Left renal cortex interstitium (tissue), 4 donors: ENCODE results near the gene FOXE3. TPM values are rescaled to one million over a fixed set of nuclear protein-coding genes. Genes with fewer than 3 reads are reported as not detected.

Experiments used
- DNase-seq, 4 donors: peaks; one replicate each; pipeline ENCODE4 v3.0.0-alpha.2; 2013; ENCODE audit warnings: low read depth in 4 of 4, low spot score in 2 of 4, missing footprints in 1 of 4
- polyA plus RNA-seq, 4 donors: library from polyadenylated mRNA; unstranded; fragments of 120-200 nt; gene quantifications; one replicate each; pipeline ENCODE4 v1.2.1, GENCODE V29; 2013; ENCODE audit not compliant: insufficient read length in 4 of 4

The FOXE3 gene
- polyA plus RNA-seq, 4 donors = 0.07 to 0.45 (median 0.21) TPM

DNA sequence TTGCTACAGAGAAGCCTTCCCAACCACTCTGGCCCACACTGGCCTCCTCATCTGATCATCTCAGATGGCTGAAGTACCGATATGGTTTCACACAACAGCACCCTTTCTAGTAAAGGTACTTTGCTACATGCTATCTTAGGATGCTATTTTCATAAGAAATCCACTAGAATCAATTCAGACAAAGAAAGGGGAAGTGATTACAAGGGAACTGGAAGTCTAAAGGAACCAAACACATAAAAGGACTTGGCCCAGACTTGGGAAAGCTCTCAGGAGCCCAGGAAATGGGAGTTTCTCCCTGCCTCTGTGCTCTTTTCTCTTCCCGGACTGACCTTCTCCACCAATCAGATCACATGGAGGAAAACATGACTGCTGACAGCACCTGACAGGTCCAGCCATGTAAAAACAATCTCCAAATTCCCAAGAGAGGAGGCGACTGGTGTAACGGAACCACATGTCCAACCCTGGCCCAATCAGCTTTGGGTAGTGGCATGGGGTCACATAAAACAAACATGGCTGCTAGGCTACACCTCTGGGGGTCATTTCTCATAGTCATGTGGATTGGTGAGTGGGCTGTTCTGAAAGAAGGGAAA is 12.7 kb upstream of the FOXE3 start:
- no peak for DNase-seq

DNA sequence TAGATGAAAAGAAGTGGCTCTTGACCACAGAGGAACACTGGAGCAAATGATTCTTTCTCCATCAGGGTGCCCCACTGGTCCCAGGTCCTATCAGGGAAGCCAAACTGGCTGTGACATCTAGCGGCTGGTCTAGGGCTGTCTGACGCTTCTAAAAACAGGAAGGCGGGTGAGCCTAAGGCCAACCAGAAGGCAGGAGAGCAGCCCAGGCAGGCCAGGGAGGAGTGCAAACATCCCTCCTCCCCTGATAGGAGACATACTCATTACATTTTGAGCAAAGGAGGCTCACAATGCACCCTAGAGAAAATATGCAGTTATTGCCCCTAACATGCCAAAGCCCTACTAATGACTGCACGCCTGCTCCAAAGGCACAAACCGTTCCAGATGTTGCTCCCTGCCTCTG is 10.4 kb upstream of the FOXE3 start:
- DNase-seq = no peak

- DNase-seq = no peak
Observed at GRCh38 chr1:47406966-47407365, 9.1 kb upstream of the FOXE3 start.

DNA sequence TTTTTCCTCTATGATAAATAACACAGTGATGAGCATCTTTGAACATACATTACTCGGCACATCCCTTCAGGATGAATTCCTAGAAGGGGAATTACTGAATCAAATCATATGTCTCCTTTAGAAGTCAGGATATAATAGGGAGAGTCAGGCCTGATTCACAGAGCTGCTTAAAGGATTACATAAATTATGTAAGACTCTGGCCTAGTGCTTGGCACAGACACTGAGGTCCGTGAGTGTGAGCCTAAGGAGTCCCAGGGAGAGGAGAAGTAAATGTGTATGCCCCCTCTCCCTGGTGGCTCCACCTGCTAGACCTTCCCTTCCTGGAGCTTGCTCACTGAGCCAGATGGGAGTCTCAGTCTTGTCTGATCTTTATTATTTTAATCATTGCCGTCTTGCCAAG is 8.6 kb upstream of the FOXE3 start:
- DNase-seq = no peak

DNA sequence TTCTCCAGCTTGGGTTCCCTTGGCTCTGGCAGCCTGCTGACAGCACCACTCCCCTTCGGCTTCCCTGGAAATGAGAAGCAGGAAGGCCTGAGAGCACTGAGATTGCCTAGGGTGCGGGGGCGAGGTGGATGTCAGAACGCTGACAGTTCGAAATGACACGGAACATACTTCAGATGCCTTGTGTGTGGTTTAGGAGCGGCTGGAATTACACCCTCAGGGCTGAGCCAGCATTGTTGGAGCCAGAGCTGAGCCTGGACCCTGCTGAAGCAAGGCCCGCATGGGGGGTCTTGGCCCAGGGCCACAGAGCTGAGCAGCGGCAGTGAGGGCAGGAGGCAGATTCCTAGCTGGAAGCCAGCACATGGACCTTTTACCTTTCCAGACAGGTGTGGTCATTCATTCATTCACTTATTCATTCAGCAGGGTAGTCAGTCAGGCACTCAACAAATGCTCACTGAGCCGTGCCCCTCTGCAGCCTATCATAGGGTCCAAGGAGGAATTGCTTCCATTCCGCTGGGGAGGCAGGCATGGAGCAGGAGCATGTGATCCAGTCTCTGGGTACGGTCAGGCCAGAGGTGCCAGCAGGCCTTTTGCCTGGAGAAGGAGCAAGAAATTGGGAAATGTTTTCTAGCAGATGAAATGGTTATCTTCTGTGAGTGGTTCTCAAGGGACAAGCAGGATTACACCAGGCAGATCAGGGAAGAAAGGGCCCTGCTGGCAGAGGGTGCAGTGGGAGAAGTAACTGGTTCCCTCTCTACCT is 6.6 kb upstream of the FOXE3 start:
- DNase-seq = peak in 1 of 4 donors; percentile 38

GRCh38 chr1:47410068-47410455 is 6.0 kb upstream of the FOXE3 start:
- no peak for DNase-seq

DNA sequence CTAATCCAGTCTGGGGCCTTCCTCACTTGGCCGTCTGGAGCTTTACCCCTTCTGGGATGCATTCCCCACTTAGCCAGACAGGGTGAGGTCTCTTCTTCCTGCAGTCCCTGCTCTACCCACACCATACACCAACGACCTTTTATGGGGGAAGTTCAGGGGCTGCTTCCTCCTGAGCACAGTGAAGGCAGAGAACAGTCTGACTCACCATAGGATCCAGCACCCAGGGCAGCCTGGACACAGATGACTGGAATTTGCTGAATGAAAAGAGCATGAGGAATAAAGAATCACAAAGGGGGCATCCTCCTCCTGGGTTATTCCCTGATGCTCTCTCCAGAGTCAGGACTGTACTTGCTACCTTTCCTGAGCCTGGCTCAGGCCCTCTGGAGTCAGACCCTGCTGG is 4.6 kb upstream of the FOXE3 start:
- no peak for DNase-seq

DNA sequence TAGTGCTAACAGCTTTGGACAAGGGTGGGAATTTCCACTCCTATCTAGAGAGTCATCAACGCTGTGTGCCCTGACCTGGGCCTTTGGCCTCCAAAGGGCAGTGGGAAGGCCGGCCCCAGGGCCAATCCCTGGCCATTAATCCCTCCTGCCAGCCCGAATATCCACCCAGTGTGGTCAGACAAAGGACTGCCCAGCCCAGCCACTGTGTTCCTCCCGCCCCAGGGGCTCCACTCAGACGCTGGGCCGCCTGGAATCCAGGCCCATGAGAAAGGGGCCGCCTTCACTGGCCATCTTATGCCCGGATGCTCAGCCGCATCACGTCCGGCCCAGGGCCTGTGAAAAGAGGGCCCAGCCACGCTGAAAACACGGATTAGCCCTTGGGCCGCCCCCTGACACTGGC is 3.6 kb upstream of the FOXE3 start:
- no peak for DNase-seq

DNA sequence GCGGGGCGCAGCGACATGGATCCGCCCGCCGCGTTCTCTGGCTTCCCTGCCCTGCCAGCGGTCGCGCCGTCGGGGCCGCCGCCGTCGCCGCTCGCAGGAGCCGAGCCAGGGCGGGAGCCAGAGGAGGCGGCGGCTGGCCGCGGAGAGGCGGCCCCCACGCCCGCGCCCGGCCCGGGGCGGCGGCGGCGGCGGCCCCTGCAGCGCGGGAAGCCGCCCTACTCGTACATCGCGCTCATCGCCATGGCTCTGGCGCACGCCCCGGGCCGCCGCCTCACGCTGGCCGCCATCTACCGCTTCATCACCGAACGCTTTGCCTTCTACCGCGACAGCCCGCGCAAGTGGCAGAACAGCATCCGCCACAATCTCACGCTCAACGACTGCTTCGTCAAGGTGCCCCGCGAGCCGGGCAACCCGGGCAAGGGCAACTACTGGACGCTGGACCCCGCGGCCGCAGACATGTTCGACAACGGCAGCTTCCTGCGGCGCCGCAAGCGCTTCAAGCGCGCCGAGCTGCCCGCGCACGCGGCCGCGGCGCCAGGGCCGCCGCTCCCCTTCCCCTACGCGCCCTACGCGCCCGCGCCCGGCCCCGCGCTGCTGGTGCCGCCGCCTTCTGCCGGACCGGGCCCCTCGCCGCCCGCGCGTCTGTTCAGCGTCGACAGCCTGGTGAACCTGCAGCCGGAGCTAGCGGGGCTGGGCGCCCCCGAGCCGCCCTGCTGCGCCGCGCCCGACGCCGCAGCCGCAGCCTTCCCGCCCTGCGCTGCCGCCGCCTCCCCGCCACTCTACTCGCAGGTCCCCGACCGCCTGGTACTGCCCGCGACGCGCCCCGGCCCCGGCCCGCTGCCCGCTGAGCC is 459 bp downstream of the FOXE3 start:
- no peak for DNase-seq

DNA sequence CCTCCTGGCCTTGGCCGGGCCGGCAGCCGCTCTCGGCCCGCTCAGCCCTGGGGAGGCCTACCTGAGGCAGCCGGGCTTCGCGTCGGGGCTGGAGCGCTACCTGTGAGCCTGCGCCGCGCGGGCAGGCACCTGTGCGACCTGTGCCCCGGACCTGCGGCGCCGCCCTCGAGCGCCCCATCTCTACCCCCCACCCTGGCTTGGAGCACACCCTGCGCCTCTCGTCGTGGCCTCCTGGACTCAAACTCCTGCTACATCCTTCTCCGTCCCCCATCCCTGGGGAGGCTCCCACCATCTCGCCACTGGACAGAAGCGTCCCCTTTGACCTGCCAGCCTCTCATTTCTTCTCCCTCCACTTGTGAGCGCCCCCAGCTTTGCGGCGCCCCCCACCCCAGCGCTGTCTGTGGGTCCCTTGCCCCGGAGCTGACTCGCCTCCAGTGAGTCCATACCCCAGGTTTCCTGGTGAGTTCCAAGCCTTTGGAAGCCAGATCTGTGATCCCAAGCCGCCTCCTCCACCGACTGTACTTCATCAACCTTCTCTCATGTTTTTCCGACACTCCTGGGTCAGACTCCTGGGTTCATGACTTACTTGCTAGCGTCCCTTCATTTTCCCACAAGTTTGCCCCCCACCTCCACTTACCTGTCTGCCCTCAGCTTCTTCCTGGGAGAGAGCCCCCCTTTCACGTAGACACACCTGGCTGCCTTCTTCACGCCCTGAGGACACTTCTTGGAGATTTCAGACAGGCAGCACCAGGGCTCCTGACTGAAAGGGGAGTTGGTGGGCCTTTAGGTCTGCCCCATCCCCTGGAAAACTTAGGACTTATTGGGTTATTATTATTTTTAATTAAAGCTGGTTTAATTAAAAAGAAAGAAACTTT is 1.3 kb downstream of the FOXE3 start:
- no peak for DNase-seq

DNA sequence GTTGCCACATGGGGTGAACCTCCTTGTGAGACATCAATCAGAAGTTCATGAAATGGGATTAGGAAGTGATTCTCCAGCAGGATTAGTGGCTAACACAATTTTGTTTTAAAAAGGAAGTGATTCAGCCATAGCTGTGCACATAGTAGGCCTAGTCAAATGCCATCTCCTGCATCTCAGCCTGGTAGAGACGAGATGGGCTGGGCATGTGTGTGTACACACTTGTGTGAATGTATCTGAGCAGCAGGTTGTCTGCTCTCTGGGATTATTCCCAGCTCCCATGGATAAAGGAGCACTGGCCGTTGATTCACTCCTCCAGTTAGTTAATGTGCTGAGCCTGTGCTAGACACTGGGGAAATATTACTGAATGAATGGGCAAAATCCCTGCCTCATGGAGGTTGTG is 2.0 kb downstream of the FOXE3 start:
- no peak for DNase-seq

DNA sequence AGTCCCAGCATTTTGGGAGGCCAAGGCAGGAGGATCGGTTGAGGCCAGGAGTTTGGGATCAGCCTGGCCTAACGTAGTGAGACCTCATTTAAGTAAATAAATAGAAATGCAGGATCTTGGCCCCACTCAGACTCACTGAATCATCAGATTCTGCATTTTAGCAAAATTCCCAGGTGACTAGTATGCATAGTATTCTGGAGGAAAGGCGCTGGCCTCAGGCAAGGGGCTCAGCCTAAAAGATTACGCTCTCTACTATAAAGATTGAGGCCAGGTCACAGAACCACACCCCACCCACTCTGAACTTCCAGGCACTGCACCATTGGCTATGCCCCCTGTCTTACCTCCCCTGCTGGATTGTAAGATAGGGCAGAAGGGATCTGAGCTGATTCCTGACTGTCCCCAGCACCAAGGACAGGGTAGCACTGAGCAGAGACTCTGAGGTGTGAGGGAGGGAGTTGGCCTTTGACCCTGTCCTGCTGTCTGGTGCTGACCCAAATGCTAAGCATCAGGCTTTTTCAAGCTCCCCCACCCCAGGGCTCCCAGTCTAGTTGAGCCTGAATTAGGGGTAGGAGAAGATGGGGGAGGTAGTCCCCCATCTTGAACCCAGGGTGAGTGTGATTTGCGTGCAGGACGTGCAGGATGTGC is 2.7 kb downstream of the FOXE3 start:
- no peak for DNase-seq

GRCh38 chr1:47420547-47420946 is 4.5 kb downstream of the FOXE3 start:
- DNase-seq = no peak

DNA sequence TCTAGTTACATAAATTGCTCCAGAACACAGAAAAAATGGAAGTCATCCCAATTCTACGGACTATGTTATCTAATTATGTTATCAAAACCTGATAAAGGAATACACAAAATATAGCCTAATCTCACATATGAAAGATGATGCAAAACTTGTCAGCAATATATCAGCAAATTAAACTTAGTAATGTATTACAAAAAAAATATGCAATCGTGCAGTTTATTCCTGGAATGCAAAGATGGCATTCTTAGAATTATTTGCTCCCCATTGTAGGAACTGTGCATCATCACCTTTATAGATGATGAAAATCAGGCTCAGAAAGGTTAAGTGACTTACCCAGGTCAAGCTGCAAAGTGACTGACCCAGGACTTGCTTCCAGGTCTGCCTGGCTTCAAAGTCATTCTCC is 7.8 kb downstream of the FOXE3 start:
- no peak for DNase-seq

DNA sequence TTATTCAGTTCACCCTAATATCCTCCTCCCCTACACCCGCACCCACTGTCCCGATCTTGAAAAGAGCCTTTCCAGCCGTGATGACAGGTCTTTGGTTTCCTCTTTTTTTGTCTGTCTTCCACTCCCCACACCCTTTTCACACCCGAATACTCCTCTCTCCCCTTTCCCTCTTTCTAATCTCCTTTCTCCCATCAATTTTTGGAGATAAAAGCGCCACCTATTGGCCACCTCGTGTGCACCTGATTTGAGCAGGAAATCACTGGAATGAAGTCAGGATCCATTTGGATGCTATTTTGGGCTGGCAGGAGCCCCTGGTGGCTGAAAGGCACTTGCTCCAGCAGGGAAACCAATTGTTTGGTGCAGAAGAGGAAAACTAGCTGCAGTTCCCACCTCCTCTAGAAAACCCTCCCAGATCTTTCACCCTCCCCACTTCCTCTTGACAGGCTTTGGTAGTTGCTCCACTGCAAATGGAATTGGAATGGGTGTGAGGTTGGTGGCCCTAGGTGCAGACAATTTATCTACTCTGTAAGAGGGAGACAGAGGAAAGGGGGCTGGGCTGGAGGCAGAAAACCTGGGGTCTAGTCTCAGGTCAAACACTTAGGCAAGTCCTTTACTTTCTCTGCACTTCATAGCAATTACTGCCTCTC is 8.4 kb downstream of the FOXE3 start:
- no peak for DNase-seq

DNA sequence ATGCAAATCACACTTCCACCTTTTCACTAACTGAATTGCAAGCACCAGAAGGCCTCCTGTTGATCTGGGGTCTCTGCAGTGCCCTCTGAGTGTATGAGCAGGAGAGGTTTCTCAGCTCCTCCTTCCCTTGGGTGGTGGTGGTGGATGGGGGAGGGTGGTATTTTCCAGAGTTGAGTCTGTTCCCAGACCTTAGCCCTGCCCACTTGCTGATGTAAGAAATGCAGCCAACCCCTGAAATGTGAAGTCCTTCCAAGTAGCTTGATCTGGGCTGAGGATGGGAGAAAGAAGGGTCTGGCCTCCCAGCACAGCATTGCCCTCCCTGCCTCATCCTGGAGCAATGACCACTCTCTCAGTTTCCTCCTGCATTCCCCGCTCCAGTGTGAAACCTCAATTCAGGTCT is 15.4 kb downstream of the FOXE3 start:
- DNase-seq = no peak

GRCh38 chr1:47432071-47433036 is 16.3 kb downstream of the FOXE3 start:
- peak in 1 of 4 donors; percentile 86 for DNase-seq

GRCh38 chr1:47433037-47433421 is 16.9 kb downstream of the FOXE3 start:
- DNase-seq = no peak
